HuH-7.5 (cell line): ENCODE results near the gene KCNJ6.
"Not testable (repeated sequence)": the region's sequence is repeated elsewhere in the genome, so short reads cannot be mapped to it uniquely, and the experiment has no call there.

ENCODE experiments used
- DNase-seq: peaks from one replicate; pipeline ENCODE4 v3.0.0; 2011; ENCODE audit warnings: low spot score

The KCNJ6 gene

GRCh38 chr21:37595944-37596343 is 320.3 kb downstream of the KCNJ6 start:
- no peak for DNase-seq

- no peak for DNase-seq
These were observed 321.7 kb downstream of the KCNJ6 start for GRCh38 chr21:37594472-37594951.

DNA sequence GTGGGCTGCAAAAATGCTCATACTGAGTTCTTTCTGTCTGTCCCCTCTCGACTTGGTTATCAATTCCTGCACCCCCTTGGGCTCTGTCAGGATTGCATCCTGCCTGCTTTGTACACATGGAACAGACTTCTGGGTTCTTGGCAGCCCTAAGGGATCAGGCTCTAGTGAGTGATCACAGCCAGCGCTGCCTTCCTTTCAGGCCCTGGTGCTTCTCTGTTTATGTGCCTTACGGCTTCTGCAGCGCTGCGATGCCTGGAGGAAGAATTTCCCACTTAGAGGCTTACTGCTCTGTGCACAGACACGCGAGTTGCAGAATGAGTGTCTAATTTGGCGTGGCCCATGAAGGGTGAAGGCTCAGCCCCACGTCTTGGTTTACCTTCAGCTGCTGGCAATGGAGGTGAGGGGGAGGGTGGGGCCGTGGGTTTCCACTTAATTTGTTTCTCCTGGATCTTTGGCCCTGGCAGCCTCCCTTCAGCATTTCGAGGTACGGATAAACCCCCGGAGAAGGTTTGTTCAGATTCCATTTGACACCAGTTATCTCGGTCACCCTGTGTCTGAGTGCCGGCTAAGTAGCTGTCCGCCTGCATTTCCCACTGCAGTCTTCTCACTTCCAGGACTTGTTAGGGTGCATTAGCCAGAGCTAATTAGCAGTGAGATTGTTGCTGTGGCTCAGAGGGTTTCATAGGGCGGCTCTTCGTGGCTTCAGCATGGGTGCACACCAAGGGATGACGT is 322.4 kb downstream of the KCNJ6 start:
- no peak for DNase-seq

GRCh38 chr21:37593015-37593414 is 323.2 kb downstream of the KCNJ6 start:
- no peak for DNase-seq

GRCh38 chr21:37592496-37592895 is 323.8 kb downstream of the KCNJ6 start:
- no peak for DNase-seq

DNA sequence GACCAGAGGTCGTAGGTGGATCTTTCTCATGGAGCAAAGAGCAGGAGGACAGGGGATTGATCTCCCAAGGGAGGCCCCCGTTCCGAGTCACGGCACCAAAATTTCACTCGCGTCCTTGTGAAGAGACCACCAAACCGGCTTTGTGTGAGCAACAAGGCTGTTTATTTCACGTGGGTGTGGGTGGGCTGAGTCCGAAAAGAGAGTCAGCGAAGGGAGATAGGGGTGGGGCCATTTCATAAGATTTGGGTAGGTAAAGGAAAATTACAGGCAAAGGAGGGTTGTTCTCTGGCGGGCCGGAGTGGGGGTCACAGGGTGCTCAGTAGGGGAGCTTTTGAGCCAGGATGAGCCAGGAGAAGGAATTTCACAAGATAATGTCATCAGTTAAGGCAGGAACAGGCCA is 324.3 kb downstream of the KCNJ6 start:
- DNase-seq = not testable (repeated sequence)

DNA sequence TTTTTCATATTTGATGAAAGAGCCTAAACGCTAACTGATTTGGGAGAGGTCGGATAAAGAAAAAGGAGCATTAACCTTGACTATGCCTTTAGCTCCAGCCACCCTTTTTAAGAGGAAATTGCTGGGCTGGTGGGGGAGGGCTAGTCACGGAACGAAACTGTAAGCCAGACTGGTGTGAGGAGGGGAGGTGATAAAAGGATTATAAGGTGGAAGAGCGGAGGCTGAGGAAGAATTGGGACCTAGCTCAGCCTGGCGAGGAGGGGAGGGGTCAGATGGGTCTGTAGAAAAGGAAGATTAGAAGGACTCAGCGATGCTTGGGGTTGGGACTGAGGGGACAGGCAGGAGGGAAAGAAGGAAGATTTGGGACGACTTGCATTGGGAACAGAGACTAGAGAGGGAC is 325.4 kb downstream of the KCNJ6 start:
- not testable (repeated sequence) for DNase-seq

- not testable (repeated sequence) for DNase-seq
These were observed 327.6 kb downstream of the KCNJ6 start for GRCh38 chr21:37588644-37589043.

- no peak for DNase-seq
These were observed 328.6 kb downstream of the KCNJ6 start for GRCh38 chr21:37587635-37588177.

- no peak for DNase-seq
These were observed 329.1 kb downstream of the KCNJ6 start for GRCh38 chr21:37587203-37587602.

DNA sequence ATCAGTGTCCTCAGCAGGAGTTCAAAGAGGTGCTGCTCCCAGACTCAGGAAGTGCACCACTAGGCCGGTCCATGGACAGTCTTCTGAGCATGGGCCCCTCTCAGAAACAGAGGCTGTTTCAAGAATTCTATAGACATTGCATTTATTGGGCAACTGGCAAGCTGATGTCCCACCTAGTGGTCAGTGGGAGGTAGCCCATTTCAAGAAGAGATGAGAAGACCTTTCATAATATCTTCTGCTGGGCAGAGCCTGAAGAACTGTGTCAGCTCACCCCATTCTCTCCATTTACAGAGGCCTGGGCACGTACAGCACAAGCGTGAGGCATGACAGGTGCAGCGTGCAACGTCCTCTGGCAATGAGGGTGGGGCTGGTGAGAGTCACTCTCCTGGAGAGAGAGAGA is 333.7 kb downstream of the KCNJ6 start:
- peak; percentile 28 for DNase-seq

DNA sequence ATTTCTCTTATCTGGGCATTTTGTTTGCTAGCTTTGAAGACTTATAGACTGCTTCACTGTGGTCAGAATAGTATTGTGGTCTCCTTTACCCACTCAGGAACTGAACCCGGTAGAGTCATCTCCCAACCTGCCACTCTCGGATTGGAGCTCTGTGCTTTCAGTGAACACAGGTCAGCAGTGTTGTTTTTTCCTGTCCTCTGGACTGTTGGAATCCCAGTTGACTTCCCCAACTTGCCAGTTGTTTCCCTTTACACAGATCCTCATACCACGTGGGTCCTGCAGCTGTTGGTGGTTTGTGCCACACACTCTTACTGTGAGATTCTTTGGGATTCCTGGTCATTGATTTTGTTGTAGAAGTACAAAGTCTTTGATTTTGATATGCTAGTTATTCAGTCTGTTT is 335.6 kb downstream of the KCNJ6 start:
- DNase-seq = no peak

DNA sequence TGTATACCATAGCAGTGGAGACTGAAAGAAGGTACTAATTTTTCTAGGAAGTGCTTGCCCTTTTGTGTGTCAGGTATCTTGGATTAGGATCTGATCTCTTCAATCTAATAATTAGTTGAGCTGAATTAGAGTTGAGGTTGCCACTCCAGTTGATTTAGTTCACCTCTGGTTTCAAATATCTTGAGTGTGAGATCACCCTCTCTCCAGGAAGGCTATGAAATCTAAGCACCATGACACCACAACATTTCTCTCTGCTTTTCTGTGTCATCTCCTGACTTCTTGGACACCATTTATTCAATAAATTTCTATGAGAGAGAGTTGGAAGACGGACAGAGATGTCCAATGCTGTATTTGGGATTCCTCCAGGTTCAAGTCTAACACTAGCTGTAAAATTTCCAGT is 336.9 kb downstream of the KCNJ6 start:
- DNase-seq = no peak

DNA sequence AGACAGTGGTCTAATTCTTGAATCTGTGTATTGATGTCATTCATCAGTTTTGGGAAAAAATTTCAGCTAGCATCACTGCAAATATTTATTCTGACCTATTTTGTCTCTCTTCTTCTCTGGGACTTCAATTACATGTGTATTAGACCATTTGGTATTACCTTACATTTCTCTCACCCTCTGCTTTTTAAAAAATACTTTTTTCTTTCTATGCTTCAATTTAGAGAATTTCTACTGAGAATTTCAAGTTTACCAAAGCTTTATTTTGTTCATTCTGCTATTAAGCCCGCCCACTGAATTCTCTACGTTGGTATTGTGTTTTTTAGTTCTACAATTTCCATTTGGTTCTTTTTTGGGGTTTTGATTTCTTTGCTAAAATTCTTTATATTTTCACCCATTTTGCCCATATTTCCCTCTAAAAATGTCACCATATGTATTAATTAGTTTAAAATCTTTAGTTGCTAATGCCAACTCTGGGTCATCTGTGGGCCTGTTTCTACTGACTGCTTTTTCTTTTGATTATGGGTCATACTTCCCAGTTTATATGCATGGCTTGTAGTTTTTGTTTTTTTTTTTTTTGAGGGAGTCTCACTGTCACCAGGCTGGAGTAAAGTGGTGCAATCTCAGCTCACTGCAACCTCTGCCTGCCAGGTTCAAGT is 337.7 kb downstream of the KCNJ6 start:
- DNase-seq = no peak

- not testable (repeated sequence) for DNase-seq
These were observed 339.3 kb downstream of the KCNJ6 start for GRCh38 chr21:37576929-37577328.

DNA sequence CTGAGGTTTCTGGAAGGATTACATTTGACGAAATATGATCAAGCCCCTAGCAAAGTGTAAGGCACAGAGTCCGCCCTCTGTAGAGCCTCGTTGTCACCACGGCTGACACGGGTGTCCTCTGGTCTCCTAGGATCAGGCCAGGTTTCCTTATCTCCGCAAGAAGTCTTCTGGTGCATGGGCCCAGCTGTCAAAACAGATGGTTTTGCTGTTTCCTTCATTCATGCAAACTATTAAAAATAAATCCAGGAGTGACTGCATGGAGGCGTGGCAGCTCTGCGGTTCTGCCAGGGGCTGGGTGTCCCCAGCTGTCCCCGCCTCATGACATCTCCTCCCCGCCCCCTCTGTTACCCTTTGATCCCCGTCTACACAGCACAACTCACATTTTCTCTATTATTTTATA is 340.7 kb downstream of the KCNJ6 start:
- no peak for DNase-seq

- no peak for DNase-seq
These were observed 341.5 kb downstream of the KCNJ6 start for GRCh38 chr21:37574751-37575150.

- DNase-seq = no peak
These were observed 341.9 kb downstream of the KCNJ6 start for GRCh38 chr21:37574316-37574715.

- DNase-seq = no peak
These were observed 344.8 kb downstream of the KCNJ6 start for GRCh38 chr21:37571442-37571841.

DNA sequence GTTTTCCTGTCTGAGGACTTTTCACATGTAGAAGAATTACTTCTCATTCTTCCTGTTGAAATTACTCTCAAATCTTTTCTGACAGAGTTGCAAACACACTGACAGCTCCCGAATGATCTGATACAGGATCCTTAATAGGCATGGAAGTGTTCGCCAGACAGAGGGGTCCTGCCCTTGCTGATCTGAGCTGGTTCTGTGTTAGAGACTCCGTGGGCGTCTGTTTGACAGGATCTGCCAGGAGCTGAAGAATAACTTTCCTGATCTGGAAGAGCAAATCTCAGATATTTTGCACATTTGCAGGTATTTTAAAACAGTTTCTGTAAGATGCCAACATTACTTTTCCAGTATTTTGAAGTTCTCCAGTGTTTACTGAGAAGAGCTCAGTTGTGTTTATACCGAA is 347.3 kb downstream of the KCNJ6 start:
- DNase-seq = no peak

DNA sequence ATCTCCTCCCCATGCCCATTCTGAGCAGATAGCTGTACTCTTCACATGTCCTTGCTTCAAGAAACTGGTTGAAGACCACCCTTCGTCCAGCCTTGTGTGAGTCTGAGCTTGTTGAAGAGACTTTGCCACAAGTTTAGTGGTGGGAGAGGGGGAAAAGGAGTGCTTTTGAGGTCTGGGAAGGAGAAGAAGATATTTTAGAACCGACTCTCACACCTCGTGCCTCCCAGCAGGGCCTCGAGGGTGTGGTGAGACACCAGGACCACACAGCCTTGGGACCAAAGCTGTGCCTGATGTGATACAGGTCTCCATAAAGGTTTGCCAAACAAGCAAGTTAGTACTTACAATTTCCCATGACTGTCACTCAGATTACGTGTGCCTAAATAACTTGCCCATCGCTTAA is 347.8 kb downstream of the KCNJ6 start:
- DNase-seq = no peak

- DNase-seq = no peak
These were observed 349.3 kb downstream of the KCNJ6 start for GRCh38 chr21:37566790-37567615.
